Stimulated activated CD4-positive, alpha-beta T cell treated with anti-CD3 and anti-CD28 coated beads, Interleukin-12 subunit alpha, Interleukin-12 subunit beta, amount 100 ng/mL, for 4 hours (primary cell): ENCODE results near the gene TVP23B.
"Not testable (repeated sequence)": the region's sequence is repeated elsewhere in the genome, so short reads cannot be mapped to it uniquely, and the experiment has no call there.

Experiments
- DNase-seq: peaks from one replicate; pipeline ENCODE4 v3.0.0-alpha.2; 2020

Gene TVP23B

DNA sequence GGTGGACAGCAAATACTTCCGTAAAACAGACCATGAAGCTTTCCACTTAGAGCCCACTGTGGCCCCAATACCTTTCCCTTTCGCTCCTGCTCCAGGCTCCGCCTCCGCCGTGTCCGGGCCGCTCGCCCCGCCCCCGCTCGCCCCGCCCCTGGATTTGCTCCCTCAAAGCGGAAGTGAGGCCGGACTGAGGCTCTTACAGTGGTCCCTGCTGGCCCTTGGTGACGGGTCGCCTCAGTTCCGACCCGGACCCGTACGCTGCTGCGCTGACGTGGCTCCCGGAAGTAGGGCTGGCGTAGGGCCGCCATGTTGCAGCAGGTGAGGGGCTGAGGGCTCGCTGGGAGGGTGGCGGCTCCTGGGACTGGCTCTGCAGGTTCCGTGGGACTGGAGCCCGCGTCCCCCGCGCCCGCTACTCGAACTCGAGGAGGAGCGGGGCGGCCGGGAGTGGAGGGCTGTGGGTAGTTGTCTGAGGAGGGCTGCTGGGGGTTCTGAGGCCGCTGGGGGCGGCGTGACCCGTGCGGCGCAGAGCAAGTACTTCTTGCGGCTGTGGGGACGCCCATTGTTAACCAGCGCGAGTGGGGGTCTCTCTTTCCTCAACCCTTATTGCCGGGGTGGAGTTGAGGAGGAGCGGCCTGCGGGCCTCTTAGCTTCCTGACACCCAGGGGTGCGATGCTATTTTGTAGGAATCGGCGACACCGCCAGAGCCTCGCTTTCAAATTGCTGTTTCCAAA lies at the start of gene TVP23B:
TSS of gene TVP23B (plus strand) at position 193 of the 728 bp plus-strand sequence. CDS start at position 304, 111 bp downstream.
- DNase-seq: peak; percentile 98

DNA sequence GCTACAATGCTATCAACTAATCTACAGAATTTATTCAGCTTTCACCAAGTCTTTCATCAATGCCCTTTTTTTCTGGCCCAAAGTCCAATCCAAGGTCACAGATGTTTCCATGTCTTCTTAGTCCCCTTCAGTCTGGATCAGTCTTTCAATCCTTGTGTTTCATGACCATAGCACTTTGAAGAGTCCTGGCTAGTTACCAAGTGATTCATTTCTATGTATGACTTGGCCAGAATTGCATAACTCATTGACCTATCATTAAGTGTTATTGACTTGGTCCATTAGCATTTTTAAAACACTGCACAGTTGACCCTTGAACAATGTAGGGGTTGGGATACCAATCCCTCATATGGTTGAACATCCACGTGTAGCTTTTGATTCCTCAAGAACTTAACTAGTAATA lies 48.5 kb upstream of the TVP23B start:
- not testable (repeated sequence) for DNase-seq

DNA sequence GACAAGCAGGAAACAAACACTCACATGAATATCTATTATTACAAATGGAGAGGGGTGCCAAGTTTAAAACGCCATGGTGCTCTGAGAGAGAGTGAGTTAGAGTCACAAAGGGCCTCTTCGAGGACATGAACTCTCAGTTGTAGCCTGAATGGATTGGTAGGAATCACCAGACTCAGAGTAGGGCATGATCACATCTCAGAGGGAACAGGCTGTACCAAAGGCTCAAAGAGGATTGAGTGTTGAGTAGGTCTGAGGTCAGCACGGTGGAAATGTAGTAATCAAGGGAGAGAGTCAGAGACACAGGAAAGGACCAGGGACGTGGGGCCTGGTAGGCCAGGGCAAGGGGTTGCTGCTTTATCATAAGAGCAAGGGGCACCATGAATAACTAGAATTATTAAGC lies 47.6 kb upstream of the TVP23B start:
- not testable (repeated sequence) for DNase-seq

DNA sequence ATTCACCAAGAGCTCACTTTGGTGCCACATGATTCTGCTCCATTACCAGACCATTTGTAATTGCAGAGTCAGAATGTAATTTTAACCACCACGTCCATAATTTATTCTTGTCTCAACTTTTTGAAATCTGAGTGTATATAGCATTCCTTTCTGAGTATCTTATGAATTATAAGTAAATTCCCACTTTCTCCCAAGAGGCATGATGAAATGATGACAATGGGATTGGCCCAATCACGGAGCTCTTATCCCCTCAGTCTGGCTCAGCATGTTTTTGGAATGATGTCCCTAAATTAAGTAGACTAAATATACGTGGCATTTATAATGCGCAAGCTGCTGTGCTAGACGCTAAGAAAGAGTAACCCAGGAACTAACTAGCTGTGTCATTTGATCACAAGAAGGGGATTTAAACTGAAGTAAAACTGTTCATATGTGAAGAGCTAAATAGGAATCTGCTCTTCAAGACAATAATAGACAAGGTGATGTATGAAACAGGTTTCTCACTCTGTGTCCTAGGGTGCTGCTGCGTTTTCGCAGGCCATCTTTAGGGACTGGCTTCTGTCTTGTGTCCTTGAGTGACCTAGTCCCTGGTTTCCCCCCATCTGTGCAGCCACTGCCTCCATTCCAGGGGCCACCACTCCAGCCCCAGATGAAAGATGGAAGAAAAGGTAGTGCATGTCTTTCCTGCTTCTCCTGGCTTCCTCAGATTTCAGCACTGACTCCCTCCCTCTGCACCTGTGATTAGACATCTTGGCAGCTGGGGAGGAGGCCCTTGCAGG lies 41.2 kb upstream of the TVP23B start:
- DNase-seq: not testable (repeated sequence)

- not testable (repeated sequence) for DNase-seq
Measured at GRCh38 chr17:18741228-18741627, 39.8 kb upstream of the TVP23B start.

DNA sequence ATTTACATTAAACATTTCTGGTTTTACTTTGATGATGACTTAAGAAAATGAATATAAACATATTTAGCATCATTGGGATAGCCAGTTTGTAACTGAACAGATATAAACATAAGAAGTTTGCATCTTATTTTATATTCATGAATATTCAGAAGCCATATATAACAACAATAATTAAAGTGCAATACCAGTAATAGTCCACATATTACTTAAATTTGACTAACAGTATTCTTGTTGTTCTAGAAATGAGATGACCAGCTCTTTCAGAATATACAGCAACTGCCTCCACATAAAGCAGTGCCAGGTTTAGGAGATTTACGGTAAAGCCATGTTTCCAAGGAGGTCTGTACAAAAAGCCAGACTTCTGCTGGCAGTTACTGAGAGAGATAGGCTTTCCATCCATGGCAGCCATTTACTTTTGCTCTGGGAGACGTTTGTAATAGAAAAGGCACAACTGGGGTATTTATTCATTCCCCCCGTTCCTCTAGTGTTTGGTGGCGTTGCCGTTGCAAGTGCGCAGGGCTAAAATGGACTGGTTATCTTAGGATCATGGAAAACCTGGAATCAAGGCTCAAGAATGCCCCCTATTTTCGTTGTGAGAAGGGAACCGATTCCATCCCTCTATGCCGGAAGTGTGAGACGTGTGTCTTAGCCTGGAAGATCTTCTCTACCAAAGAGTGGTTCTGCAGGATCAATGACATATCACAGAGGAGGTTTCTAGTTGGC lies 37.1 kb upstream of the TVP23B start, which contains the start of gene FBXW10:
TSS of gene FBXW10 (plus strand) at position 356 of the 723 bp plus-strand sequence. CDS start at position 547, 191 bp downstream.
- not testable (repeated sequence) for DNase-seq

DNA sequence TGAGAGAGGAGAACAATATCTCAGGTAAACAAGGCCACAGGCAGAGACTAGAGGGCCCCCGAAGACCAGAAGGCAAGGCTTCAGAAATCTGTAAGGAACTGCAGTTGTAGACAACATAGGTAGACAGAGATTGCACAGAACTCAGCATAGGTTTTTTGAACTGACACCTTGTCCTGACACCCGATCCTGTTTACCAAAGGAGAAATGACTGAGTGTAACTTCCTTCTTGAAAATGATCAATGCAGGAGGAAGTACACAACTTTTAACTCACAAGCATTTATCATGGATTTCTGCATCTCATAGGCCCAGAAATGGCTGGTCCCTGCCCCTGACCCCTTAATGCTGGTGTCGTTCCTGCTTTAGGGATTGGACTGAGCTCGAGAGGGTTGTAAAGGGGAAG lies 36.3 kb upstream of the TVP23B start:
- not testable (repeated sequence) for DNase-seq

DNA sequence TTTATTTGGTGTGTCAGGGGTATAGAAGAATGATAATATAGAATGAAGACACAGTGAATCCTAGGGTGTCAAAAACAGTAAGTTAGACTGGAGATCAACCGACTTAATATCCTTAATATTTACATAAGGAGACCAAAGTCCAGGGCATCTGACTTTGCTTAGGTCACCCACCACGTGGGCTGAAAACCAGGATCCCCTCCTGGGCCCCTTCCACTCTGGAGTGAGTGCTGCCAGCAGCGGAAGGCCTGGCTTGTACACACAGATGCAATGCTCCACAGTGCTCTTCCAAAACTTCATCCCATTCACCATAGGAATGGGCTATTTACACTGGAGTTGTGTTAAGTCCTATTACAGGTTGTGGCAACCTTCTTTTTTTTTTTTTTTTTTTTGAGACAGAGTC lies 34.4 kb upstream of the TVP23B start:
- DNase-seq: not testable (repeated sequence)

GRCh38 chr17:18747501-18747900 lies 33.5 kb upstream of the TVP23B start:
- not testable (repeated sequence) for DNase-seq

DNA sequence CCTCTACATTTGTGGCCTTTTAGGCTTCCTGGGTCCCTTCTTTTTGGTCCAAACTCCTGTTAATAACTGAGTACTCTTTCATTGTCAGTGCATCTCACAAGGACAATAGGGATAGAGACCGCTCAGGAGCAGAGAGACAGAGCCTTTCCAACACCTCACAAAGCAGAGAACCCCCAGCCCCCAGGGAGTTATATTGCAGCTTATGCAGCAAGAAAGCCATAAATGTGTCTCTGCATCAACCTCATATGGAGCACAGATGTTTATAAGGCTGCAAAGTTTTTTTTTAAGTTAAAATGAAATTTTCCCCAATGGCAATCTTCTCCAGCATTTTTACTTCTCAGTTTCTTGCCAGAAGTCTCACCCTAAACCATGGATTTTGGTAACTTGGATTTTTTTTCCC lies 30.7 kb upstream of the TVP23B start:
- DNase-seq: not testable (repeated sequence)

DNA sequence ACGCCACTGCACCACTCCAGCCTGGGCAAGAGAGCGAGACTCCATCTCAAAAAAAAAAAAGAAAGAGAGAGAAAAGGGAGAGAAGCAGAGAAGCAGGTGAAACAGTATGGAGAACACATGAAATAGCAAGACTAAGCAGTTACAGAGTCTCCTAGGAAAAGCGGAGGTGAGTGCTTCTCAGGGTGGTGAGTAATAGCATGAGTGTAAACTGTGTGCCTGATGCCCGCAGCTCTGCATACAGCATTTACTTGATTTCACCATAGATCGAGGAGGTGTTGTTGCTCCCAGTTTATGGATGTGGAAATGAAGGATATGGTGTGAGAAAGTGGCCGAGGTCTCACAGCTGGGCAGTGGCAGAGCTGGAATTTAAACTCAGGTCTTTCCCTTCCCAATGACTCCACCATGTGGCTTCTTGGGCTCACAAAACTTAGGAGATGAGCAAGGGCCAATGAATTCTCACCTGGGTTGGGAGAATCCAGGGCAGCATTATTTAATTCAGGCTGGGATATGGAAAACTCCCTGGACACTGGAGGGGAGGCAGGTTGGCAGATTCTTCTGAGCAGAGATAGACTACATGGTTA lies 27.1 kb upstream of the TVP23B start:
- not testable (repeated sequence) for DNase-seq

- not testable (repeated sequence) for DNase-seq
Measured at GRCh38 chr17:18755969-18756368, 25.0 kb upstream of the TVP23B start.

DNA sequence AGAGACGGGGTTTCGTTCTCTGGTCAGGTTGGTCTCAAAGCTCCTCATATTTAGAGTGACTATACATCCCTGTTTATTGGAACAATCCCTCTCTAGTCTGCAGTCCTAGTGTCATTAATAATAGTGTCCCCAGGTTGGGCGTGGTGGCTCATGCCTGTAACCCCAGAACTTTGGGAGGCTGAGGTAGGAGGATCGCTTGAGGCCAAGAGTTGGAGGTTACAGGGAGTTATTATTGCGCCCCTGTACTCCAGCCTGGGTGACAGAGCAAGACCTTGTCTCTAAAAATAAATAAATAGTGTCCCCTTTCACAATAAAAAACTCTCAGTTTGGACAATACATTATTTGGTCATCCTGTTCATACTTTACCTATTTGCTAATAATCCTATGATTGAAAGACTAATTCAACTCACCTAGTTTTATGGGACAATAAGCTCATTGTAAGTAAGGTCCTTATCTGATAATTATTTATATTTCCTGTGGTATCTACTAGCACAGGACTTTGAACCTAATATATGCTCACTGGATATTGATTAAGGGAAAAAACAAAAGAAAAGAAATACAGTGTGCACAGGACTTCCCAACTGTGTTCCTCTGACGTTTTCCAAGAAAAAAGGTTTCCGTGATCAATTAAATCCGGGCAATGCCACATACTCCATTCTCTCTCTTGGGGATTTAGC lies 23.5 kb upstream of the TVP23B start:
- DNase-seq: not testable (repeated sequence)

DNA sequence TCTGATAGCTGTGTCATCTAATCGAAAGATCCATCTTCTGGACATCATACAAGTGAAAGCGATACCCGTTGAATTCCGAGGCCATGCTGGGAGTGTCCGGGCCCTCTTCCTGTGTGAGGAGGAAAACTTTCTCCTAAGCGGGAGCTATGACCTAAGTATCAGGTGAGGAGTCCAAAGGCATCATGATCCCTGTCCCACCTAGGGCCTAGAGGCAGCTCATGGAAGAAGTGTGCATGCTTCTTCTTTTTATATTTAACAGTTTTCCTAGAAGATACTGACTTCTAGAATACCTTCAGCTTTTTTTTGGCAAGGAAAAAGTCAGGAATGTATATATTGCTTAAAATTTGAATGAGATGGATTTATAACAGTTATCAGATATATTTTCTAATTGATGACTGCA lies 22.6 kb upstream of the TVP23B start:
- not testable (repeated sequence) for DNase-seq

DNA sequence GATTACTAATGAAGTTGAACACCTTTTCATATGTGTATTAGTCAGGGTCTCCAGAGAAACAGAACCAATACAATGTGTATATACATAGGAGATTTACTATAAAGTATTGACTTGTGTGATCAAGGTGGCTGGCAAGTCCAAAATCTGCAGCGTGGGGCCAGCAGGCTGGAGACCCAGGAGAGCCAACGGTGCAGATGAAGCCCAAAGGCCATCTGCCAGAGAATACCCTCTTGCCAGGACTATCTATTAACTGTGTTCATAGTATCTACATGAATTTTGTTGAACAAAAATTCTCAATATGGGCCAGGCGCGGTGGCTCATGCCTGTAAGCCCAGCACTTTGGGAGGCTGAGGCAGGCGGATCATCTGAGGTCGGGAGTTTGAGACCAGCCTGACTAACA lies 20.8 kb upstream of the TVP23B start:
- not testable (repeated sequence) for DNase-seq

- DNase-seq: not testable (repeated sequence)
Measured at GRCh38 chr17:18770572-18770971, 10.4 kb upstream of the TVP23B start.

DNA sequence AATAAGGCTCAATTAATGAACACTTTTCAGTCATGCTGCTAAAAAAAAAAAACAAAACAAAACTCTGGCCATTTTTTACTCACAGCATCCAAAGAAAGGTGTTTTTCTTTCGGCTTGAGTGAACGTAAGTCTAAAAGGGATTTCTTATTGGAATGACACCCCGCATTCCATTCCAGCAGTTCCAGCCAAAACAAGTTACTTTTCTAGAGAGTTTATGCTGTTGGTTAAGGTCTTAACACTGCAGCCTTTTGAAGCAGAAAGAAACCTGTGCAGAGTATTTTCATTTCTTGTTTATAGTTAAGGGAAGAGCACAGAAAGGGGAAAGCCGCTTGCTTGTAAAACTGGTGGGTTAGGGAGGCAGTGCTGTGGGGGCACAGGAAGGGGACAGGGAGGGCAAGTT lies 9.9 kb upstream of the TVP23B start:
- DNase-seq: not testable (repeated sequence)

DNA sequence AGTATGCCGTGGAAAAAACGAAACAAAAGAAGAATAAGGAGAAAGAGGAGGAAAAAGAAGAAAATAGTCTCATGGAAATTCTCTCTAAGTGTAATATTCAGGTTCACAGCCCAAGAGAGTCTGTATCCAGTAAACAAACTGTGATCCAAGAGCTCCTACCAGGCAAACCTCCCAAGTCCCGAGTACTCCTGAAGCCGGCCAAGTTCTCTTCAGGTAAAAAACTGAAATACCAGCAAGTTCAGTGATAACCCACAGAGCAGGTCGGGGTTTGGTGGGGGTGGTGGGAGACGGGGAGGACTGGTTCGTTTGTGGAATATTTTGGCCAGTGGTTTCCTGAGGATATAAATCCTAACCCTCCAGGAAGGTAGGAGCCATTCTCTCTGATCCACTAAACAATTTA lies 8.5 kb upstream of the TVP23B start:
- no peak for DNase-seq

DNA sequence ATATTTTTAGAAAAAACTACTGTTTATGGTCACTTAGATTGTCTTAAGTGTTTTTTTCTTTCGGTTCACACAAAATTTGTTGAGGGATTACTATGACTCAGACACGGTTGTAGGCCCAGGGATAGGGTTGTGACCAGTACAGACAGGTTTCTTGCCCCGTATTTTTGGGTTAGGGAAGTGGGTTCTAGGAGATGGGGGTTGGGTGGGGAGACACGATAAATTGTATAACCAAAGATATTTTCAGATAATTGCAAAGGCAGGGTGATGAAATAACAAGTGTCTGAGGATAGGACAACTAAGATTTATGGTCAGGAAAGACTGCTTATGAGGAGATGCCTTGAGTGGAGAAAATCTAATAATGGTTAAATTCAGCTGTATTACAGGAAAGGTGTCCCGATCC lies 822 bp downstream of the TVP23B start:
- DNase-seq: not testable (repeated sequence)

DNA sequence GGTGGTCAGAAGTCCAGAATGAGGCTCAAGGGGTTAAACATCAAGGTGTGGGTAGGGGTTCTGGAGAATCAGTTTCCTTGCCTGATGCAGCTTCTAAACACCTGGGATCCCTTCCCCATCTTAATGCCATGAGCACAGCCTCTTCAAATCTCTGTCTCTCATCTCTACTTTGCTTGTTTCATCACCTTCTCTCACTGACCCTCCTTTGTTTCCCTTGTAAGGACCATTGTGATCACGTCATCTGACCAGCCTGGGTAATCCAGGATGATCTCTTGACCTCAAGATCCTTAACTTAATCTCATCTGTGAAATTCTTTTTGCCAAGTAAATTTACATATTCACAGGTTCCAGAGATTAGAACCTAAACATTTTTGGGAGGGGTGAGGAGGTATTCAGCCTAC lies 5.0 kb downstream of the TVP23B start:
- DNase-seq: not testable (repeated sequence)

DNA sequence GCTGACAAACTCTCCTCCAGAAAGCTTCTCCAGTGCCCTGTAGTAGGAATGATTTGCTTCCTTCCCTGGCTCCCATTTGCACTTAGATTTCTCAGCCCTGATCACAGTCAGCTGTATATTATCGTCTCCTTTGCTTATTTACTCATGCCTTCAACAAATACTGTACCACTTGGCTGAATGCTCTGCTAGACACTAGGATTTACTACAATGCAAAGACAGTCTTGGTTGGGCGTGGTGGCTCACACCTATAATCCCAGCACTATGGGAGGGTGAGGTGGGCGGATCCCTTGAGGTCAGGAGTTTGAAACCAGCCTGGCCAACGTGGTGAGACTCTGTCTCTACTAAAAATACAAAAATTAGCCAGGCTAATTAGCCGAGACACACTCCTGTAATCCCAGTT lies 5.9 kb downstream of the TVP23B start:
- DNase-seq: not testable (repeated sequence)

GRCh38 chr17:18791402-18791801 lies 10.4 kb downstream of the TVP23B start:
- DNase-seq: not testable (repeated sequence)
